Stimulated activated CD8-positive, alpha-beta memory T cell treated with anti-CD3 and anti-CD28 coated beads, Interleukin-7, amount 100 ng/mL, for 24 hours (primary cell): ENCODE data around the gene RILPL2.
"Not testable (repeated sequence)": the region's sequence is repeated elsewhere in the genome, so short reads cannot be mapped to it uniquely, and the experiment has no call there.

Experiments used
- DNase-seq: peaks from one replicate; pipeline ENCODE4 v3.0.0-alpha.2; 2020; ENCODE audit warnings: low read depth

Gene RILPL2

GRCh38 chr12:123436017-123436964, at the start of gene RILPL2:
TSS of gene RILPL2 (minus strand) at chr12:123436684. CDS start at chr12:123436420, 264 bp downstream.
- DNase-seq = peak; percentile 88

GRCh38 chr12:123485756-123486155, 49.3 kb upstream of the RILPL2 start:
- no peak for DNase-seq

- DNase-seq = no peak
Observed at GRCh38 chr12:123483602-123484248, 47.2 kb upstream of the RILPL2 start.

- no peak for DNase-seq
Observed at GRCh38 chr12:123482876-123483275, 46.4 kb upstream of the RILPL2 start.

- not testable (repeated sequence) for DNase-seq
Observed at GRCh38 chr12:123481251-123481650, 44.8 kb upstream of the RILPL2 start.

- no peak for DNase-seq
Observed at GRCh38 chr12:123479442-123480180, 43.1 kb upstream of the RILPL2 start.

GRCh38 chr12:123478762-123479161, 42.3 kb upstream of the RILPL2 start:
- DNase-seq = no peak

GRCh38 chr12:123478069-123478468, 41.6 kb upstream of the RILPL2 start:
- DNase-seq = no peak

- DNase-seq = no peak
Observed at GRCh38 chr12:123475246-123475703, 38.8 kb upstream of the RILPL2 start.

GRCh38 chr12:123474485-123475245, 38.2 kb upstream of the RILPL2 start:
- no peak for DNase-seq

- DNase-seq = no peak
Observed at GRCh38 chr12:123472438-123472849, 36.0 kb upstream of the RILPL2 start.

- no peak for DNase-seq
Observed at GRCh38 chr12:123471374-123472068, 35.0 kb upstream of the RILPL2 start.

GRCh38 chr12:123469978-123470377, 33.5 kb upstream of the RILPL2 start:
- DNase-seq = no peak

- no peak for DNase-seq
Observed at GRCh38 chr12:123468786-123469185, 32.3 kb upstream of the RILPL2 start.

GRCh38 chr12:123465084-123465483, 28.6 kb upstream of the RILPL2 start:
- no peak for DNase-seq

- not testable (repeated sequence) for DNase-seq
Observed at GRCh38 chr12:123463174-123463573, 26.7 kb upstream of the RILPL2 start.

- peak; percentile 74 for DNase-seq
Observed at GRCh38 chr12:123457980-123458779, 21.7 kb upstream of the RILPL2 start, which contains the start of gene SNRNP35. TSS of gene SNRNP35 (plus strand) at chr12:123458139. CDS start at chr12:123465541, 7,402 bp downstream.

GRCh38 chr12:123453165-123453564, 16.7 kb upstream of the RILPL2 start:
- DNase-seq = no peak

- DNase-seq = not testable (repeated sequence)
Observed at GRCh38 chr12:123452276-123452550, 15.7 kb upstream of the RILPL2 start.

GRCh38 chr12:123450636-123451035, 14.2 kb upstream of the RILPL2 start:
- DNase-seq = no peak
